Immature natural killer cell (primary cell): Measurements from ENCODE around the gene IL22. TPM values are rescaled to one million over a fixed set of nuclear protein-coding genes. Genes with fewer than 3 reads are reported as not detected.

Experiments
- DNase-seq, 3 donors: peaks; one replicate each; pipeline ENCODE4 v3.0.0; 2022; ENCODE audit warnings: mixed read lengths in 1 of 3
- H3K27ac Mint-ChIP-seq, 6 donors: one replicate each; pipeline ENCODE4 v1.8.0; 2020; ENCODE audit warnings: mixed read lengths in 6 of 6, mild to moderate bottlenecking in 5 of 6, inconsistent platforms in 4 of 6, moderate library complexity in 3 of 6
- H3K27me3 Mint-ChIP-seq, 3 donors: one replicate each; pipeline ENCODE4 v1.8.0; 2020 to 2021; ENCODE audit warnings: low read depth in 3 of 3, mild to moderate bottlenecking in 3 of 3, mixed read lengths in 3 of 3, moderate library complexity in 3 of 3, inconsistent platforms in 1 of 3
- H3K36me3 Mint-ChIP-seq, 3 donors: one replicate each; pipeline ENCODE4 v1.8.0; 2020; ENCODE audit warnings: mixed read lengths in 3 of 3, inconsistent platforms in 2 of 3, mild to moderate bottlenecking in 2 of 3
- H3K4me1 Mint-ChIP-seq, 2 donors: one replicate each; pipeline ENCODE4 v1.8.0; 2020; ENCODE audit warnings: inconsistent platforms in 2 of 2, mild to moderate bottlenecking in 2 of 2, mixed read lengths in 2 of 2, moderate library complexity in 1 of 2
- H3K4me3 Mint-ChIP-seq, 5 donors: one replicate each; pipeline ENCODE4 v1.8.0; 2020; ENCODE audit warnings: mild to moderate bottlenecking in 5 of 5, mixed read lengths in 5 of 5, inconsistent platforms in 3 of 5, moderate library complexity in 3 of 5
- H3K9me3 Mint-ChIP-seq, 6 donors: one replicate each; pipeline ENCODE4 v1.8.0; 2020; ENCODE audit warnings: mild to moderate bottlenecking in 6 of 6, mixed read lengths in 6 of 6, inconsistent platforms in 4 of 6, moderate library complexity in 3 of 6
- polyA plus RNA-seq, 3 donors: library from polyadenylated mRNA; unstranded; fragments of 300-500 nt; fragmentation: Illumina TruSeq; gene quantifications; one replicate each; pipeline ENCODE4 v1.2.3, GENCODE V29; 2021

IL22 gene
- polyA plus RNA-seq, 3 donors from 2014 or later: not detected

- DNase-seq: no peak
- Mint-ChIP-seq H3K4me3 (no peak overlapping the region), H3K4me1 (no peaks in the 10 kb centered on the region), H3K36me3 (no peaks in the 10 kb centered on the region), H3K27ac (no peak overlapping the region), H3K9me3 (no peaks in the 10 kb centered on the region), H3K27me3 (peaks cover 0 to 2% (median 0%) of the 10 kb centered on the region in 3 donors)
Measured at GRCh38 chr12:68276402-68276930, 23.1 kb upstream of the IL22 start.

GRCh38 chr12:68272732-68273131, 19.3 kb upstream of the IL22 start:
- Mint-ChIP-seq H3K36me3 (no peaks in the 10 kb centered on the region), H3K27me3 (peaks cover 0 to 4% (median 2%) of the 10 kb centered on the region in 3 donors), H3K27ac (no peak overlapping the region), H3K4me1 (no peaks in the 10 kb centered on the region), H3K4me3 (no peak overlapping the region), H3K9me3 (no peaks in the 10 kb centered on the region)
- no peak for DNase-seq

GRCh38 chr12:68271346-68271745, 17.9 kb upstream of the IL22 start:
- Mint-ChIP-seq H3K27ac (no peak overlapping the region), H3K9me3 (no peaks in the 10 kb centered on the region), H3K27me3 (peaks cover 0 to 4% (median 0%) of the 10 kb centered on the region in 3 donors), H3K4me1 (no peaks in the 10 kb centered on the region), H3K4me3 (no peak overlapping the region), H3K36me3 (no peaks in the 10 kb centered on the region)
- no peak for DNase-seq

GRCh38 chr12:68270358-68270757, 17.0 kb upstream of the IL22 start:
- no peaks in the 10 kb centered on the region for H3K4me1 Mint-ChIP-seq
- DNase-seq: no peak
- no peaks in the 10 kb centered on the region for H3K9me3 Mint-ChIP-seq
- H3K27me3 Mint-ChIP-seq: peaks cover 0 to 4% (median 0%) of the 10 kb centered on the region in 3 donors
- peaks cover 0 to 4% (median 0%) of the 10 kb centered on the region in 3 donors for H3K36me3 Mint-ChIP-seq
- no peak overlapping the region for H3K27ac Mint-ChIP-seq
- H3K4me3 Mint-ChIP-seq: no peak overlapping the region

GRCh38 chr12:68269779-68270178, 16.4 kb upstream of the IL22 start:
- H3K27me3 Mint-ChIP-seq: peaks cover 0 to 4% (median under 1%) of the 10 kb centered on the region in 3 donors
- H3K9me3 Mint-ChIP-seq: no peaks in the 10 kb centered on the region
- H3K27ac Mint-ChIP-seq: no peak overlapping the region
- H3K4me1 Mint-ChIP-seq: no peaks in the 10 kb centered on the region
- no peak overlapping the region for H3K4me3 Mint-ChIP-seq
- no peak for DNase-seq
- peaks cover 0 to 6% (median 0%) of the 10 kb centered on the region in 3 donors for H3K36me3 Mint-ChIP-seq

- Mint-ChIP-seq H3K27me3 (peaks cover 3 to 5% (median 4%) of the 10 kb centered on the region in 3 donors), H3K4me3 (no peak overlapping the region), H3K9me3 (no peaks in the 10 kb centered on the region), H3K4me1 (no peaks in the 10 kb centered on the region), H3K27ac (no peak overlapping the region), H3K36me3 (peaks cover 0 to 8% (median 0%) of the 10 kb centered on the region in 3 donors)
- DNase-seq: no peak
Measured at GRCh38 chr12:68268967-68269366, 15.6 kb upstream of the IL22 start.

- no peak for DNase-seq
- Mint-ChIP-seq H3K4me1 (no peaks in the 10 kb centered on the region), H3K9me3 (no peaks in the 10 kb centered on the region), H3K27ac (no peak overlapping the region), H3K27me3 (peaks cover 3 to 5% (median 4%) of the 10 kb centered on the region in 3 donors), H3K36me3 (peaks cover 0 to 8% (median 0%) of the 10 kb centered on the region in 3 donors), H3K4me3 (no peak overlapping the region)
Measured at GRCh38 chr12:68267892-68268396, 14.5 kb upstream of the IL22 start.

- no peaks in the 10 kb centered on the region for H3K9me3 Mint-ChIP-seq
- H3K36me3 Mint-ChIP-seq: peaks cover 0 to 8% (median 0%) of the 10 kb centered on the region in 3 donors
- peaks cover 0 to 3% of the 10 kb centered on the region in 2 donors for H3K4me1 Mint-ChIP-seq
- DNase-seq: no peak
- no peak overlapping the region for H3K4me3 Mint-ChIP-seq
- no peak overlapping the region for H3K27ac Mint-ChIP-seq
- peaks cover under 1 to 7% (median 6%) of the 10 kb centered on the region in 3 donors for H3K27me3 Mint-ChIP-seq
Measured at GRCh38 chr12:68264857-68265256, 11.5 kb upstream of the IL22 start.

GRCh38 chr12:68264158-68264855, 10.9 kb upstream of the IL22 start:
- Mint-ChIP-seq H3K4me3 (no peak overlapping the region), H3K27me3 (peaks cover 4 to 10% (median 6%) of the 10 kb centered on the region in 3 donors), H3K9me3 (no peaks in the 10 kb centered on the region), H3K36me3 (peaks cover 0 to 8% (median 0%) of the 10 kb centered on the region in 3 donors), H3K4me1 (peaks cover 5 to 8% of the 10 kb centered on the region in 2 donors), H3K27ac (no peak overlapping the region)
- DNase-seq: no peak

GRCh38 chr12:68263366-68263765, 10.0 kb upstream of the IL22 start:
- H3K27ac Mint-ChIP-seq: no peak overlapping the region
- peaks cover 4 to 10% (median 6%) of the 10 kb centered on the region in 3 donors for H3K27me3 Mint-ChIP-seq
- DNase-seq: no peak
- H3K4me1 Mint-ChIP-seq: peaks cover 7 to 13% of the 10 kb centered on the region in 2 donors
- peaks cover 0 to 8% (median 0%) of the 10 kb centered on the region in 3 donors for H3K36me3 Mint-ChIP-seq
- H3K9me3 Mint-ChIP-seq: no peaks in the 10 kb centered on the region
- H3K4me3 Mint-ChIP-seq: no peak overlapping the region

GRCh38 chr12:68261896-68262295, 8.5 kb upstream of the IL22 start:
- H3K4me1 Mint-ChIP-seq: peaks cover 7 to 13% of the 10 kb centered on the region in 2 donors
- H3K36me3 Mint-ChIP-seq: peaks cover 0 to 8% (median 0%) of the 10 kb centered on the region in 3 donors
- peaks cover 6 to 11% (median 6%) of the 10 kb centered on the region in 3 donors for H3K27me3 Mint-ChIP-seq
- H3K27ac Mint-ChIP-seq: no peak overlapping the region
- no peak overlapping the region for H3K4me3 Mint-ChIP-seq
- DNase-seq: no peak
- no peaks in the 10 kb centered on the region for H3K9me3 Mint-ChIP-seq

- no peaks in the 10 kb centered on the region for H3K9me3 Mint-ChIP-seq
- DNase-seq: no peak
- H3K4me3 Mint-ChIP-seq: no peak overlapping the region
- H3K27me3 Mint-ChIP-seq: peaks cover 6 to 11% (median 6%) of the 10 kb centered on the region in 3 donors
- no peak overlapping the region for H3K27ac Mint-ChIP-seq
- peaks cover 0 to 3% (median 0%) of the 10 kb centered on the region in 3 donors for H3K36me3 Mint-ChIP-seq
- peaks cover 7 to 13% of the 10 kb centered on the region in 2 donors for H3K4me1 Mint-ChIP-seq
Measured at GRCh38 chr12:68260153-68260552, 6.7 kb upstream of the IL22 start.

GRCh38 chr12:68259318-68259940, 6.0 kb upstream of the IL22 start:
- DNase-seq: peak; percentile 12 to 27 (median 18)
- H3K9me3 Mint-ChIP-seq: no peaks in the 10 kb centered on the region
- H3K4me1 Mint-ChIP-seq: peaks cover 7 to 13% of the 10 kb centered on the region in 2 donors
- H3K27me3 Mint-ChIP-seq: peaks cover 8 to 9% (median 9%) of the 10 kb centered on the region in 3 donors
- H3K27ac Mint-ChIP-seq: no peak overlapping the region
- H3K36me3 Mint-ChIP-seq: no peaks in the 10 kb centered on the region
- peak overlapping the region in 2 of 5 donors; percentile 4 to 8 for H3K4me3 Mint-ChIP-seq

GRCh38 chr12:68252077-68252476, 1.3 kb downstream of the IL22 start:
- Mint-ChIP-seq H3K4me1 (no peaks in the 10 kb centered on the region), H3K27ac (no peak overlapping the region), H3K36me3 (no peaks in the 10 kb centered on the region), H3K27me3 (peaks cover 0 to 7% (median 6%) of the 10 kb centered on the region in 3 donors), H3K9me3 (no peaks in the 10 kb centered on the region), H3K4me3 (no peak overlapping the region)
- no peak for DNase-seq
